B cell (primary cell): ENCODE data around the gene METTL24.

Experiments used
- CTCF ChIP-seq: fragments of 200-600 bp; IDR thresholded peaks from one replicate; pipeline ENCODE4 v1.8.0; 2022; ENCODE audit warnings: antibody characterized with exemption, mild to moderate bottlenecking
- EZH2 ChIP-seq: IDR thresholded peaks from 2 replicates; pipeline ENCODE4 v1.6.1; 2012; ENCODE audit warnings: borderline replicate concordance, low read depth, mild to moderate bottlenecking, moderate library complexity, low read length; ENCODE audit not compliant: insufficient read depth, poor library complexity, severe bottlenecking

- TF ChIP-seq CTCF: no peak
- no peak for TF ChIP-seq EZH2
Observed at GRCh38 chr6:110357664-110358552, at the start of gene METTL24.
